Thoracic aorta endothelial cell (primary cell): ENCODE data around the gene MLLT6. TPM values are rescaled to one million over a fixed set of nuclear protein-coding genes. Genes with fewer than 3 reads are reported as not detected.

Experiments
- small RNA-seq: library from RNA; depleted of rRNA; stranded (forward); fragments of <200 nt; gene quantifications from one replicate; pipeline ENCODE3, GENCODE V24; 2012
- total RNA-seq: library from RNA; depleted of rRNA; stranded (reverse); fragments of >200 nt; gene quantifications from 2 replicates; pipeline ENCODE4 v1.2.3, GENCODE V29; 2012

Gene MLLT6
- total RNA-seq = 36.8 and 45.8 TPM in 2 replicates

GRCh38 chr17:38704606-38705522 is at the start of gene MLLT6:
Gene MLLT6, plus strand, starts transcription at chr17:38705273. Its CDS starts 360 bp downstream, at chr17:38705633.

GRCh38 chr17:38674749-38675615 is 30.1 kb upstream of the MLLT6 start, which contains the start of gene EPOP:
Gene EPOP, minus strand, starts transcription at chr17:38674957. Its CDS starts 462 bp downstream, at chr17:38674495.

GRCh38 chr17:38729886-38730525 is 24.9 kb downstream of the MLLT6 start, which contains the start of gene CISD3:
Gene CISD3, plus strand, starts transcription at chr17:38730341. Its CDS starts 18 bp downstream, at chr17:38730359.

GRCh38 chr17:38748149-38748891 is 43.2 kb downstream of the MLLT6 start, which contains the start of gene PCGF2:
Gene PCGF2, minus strand, starts transcription at chr17:38748336. Its CDS starts 7,934 bp downstream, at chr17:38740402.

GRCh38 chr17:38752308-38753070 is 47.4 kb downstream of the MLLT6 start, which contains the start of gene PSMB3:
Gene PSMB3, plus strand, starts transcription at chr17:38752741. Its CDS starts 86 bp downstream, at chr17:38752827.

Small RNA genes within 50 kb of the gene (small RNA-seq; reads per million reads assigned to genes)
- gene MIR4726 = not detected
- gene MIR4734 = not detected
- gene RNA5SP440 = 0.77 reads per million, percentile 8 among the genes with 10 or more reads in this experiment
- not detected for gene RNU6-866P

Other genes with a start within 250 kb of the MLLT6 start
- gene SRCIN1, start 99.3 kb upstream of the MLLT6 start, total RNA-seq = 0.22 and 0.27 TPM in 2 replicates
- gene EPOP, start 30.3 kb upstream of the MLLT6 start, total RNA-seq = 3.7 and 5.8 TPM in 2 replicates
- 3.2 and 4.6 TPM in 2 replicates for gene CISD3, start 25.1 kb downstream of the MLLT6 start, total RNA-seq
- 9.2 and 13.4 TPM in 2 replicates for gene PCGF2, start 43.1 kb downstream of the MLLT6 start, total RNA-seq
- 310 and 315 TPM in 2 replicates for gene PSMB3, start 47.5 kb downstream of the MLLT6 start, total RNA-seq
- 38.8 and 42.4 TPM in 2 replicates for gene PIP4K2B, start 94.3 kb downstream of the MLLT6 start, total RNA-seq
- 14.4 and 15.2 TPM in 2 replicates for gene CWC25, start 120.0 kb downstream of the MLLT6 start, total RNA-seq
- 1,157 and 1,235 TPM in 2 replicates for gene RPL23, start 148.4 kb downstream of the MLLT6 start, total RNA-seq
- gene LASP1, start 164.8 kb downstream of the MLLT6 start, total RNA-seq = 203 and 222 TPM in 2 replicates